ENCODE data around the gene ELOVL7.

- TF ChIP-seq POLR2A (IDR thresholded peaks at IDR 0.05) (no peak), CTCF (IDR thresholded peaks at IDR 0.05) (no peak)
Observed at GRCh38 chr5:60826653-60827052, 17.4 kb downstream of the ELOVL7 start.

All from right lobe of liver (tissue), 4 donors.